Stimulated activated naive CD8-positive, alpha-beta T cell treated with anti-CD3 and anti-CD28 coated beads, Interleukin-15, Interleukin-2, amounts not matched to agents 100 ng/mL and 50 ng/mL, for 24 hours (primary cell): ENCODE results near the gene ARHGEF1.

Experiments used
- H3K27ac Mint-ChIP-seq: one replicate; pipeline ENCODE4 v1.8.0; 2021; ENCODE audit warnings: mild to moderate bottlenecking, mixed read lengths
- H3K27me3 Mint-ChIP-seq: one replicate; pipeline ENCODE4 v1.8.0; 2021; ENCODE audit warnings: mixed read lengths
- H3K36me3 Mint-ChIP-seq: one replicate; pipeline ENCODE4 v1.8.0; 2021; ENCODE audit warnings: low read depth, mixed read lengths
- H3K4me1 Mint-ChIP-seq: one replicate; pipeline ENCODE4 v1.8.0; 2021; ENCODE audit warnings: low read depth, mixed read lengths
- H3K4me3 Mint-ChIP-seq: one replicate; pipeline ENCODE4 v1.8.0; 2021; ENCODE audit warnings: mild to moderate bottlenecking, mixed read lengths
- H3K9me3 Mint-ChIP-seq: one replicate; pipeline ENCODE4 v1.8.0; 2021; ENCODE audit warnings: mixed read lengths

ARHGEF1 gene

GRCh38 chr19:41882568-41883462 is at the start of gene ARHGEF1:
TSS of gene ARHGEF1 (plus strand) at chr19:41883184. CDS start at chr19:41888083, 4,899 bp downstream.
- Mint-ChIP-seq H3K9me3 (no peaks in the 10 kb centered on the region), H3K27ac (peak within 1 kb of the TSS; percentile 97), H3K4me3 (peak within 1 kb of the TSS; percentile 93), H3K4me1 (peaks cover 63% of the 10 kb centered on the region), H3K27me3 (no peaks in the 10 kb centered on the region), H3K36me3 (peaks cover 18% of the 10 kb centered on the region)

DNA sequence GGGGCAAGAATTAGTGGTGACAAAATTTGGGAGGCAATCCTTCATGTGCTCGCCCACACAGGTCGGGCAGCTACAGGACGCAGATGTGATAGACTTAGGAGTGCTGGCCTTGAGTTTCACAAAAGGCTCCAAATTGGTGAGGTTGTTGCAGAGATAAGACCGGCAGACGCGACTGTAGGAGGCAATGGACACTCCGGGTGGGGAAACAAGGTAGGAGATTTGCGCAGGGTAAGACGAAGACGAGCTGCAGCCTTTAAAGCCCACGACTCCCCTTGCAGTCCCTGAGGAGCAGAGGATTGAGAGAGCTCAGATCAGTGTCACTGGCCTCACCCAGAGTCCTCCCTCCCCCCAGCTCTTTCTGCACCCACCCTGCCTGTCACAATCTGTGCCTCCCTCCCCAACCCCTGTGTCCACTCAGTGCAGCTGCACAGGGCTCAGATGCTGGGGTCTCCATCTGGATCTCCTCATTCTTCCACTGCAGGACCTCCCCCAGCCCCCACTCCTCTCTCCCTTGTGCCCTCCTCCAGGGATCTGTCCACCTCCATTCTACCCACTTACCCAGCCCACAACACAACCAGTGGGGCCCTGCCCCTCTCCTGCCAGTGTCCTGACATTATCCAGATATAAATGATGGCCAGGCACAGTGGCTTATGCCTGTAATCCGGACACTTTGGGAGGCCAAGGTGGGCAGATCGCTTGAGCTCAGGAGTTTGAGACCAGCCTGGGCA is 44.8 kb upstream of the ARHGEF1 start:
- Mint-ChIP-seq H3K4me1 (no peaks in the 10 kb centered on the region), H3K36me3 (no peaks in the 10 kb centered on the region), H3K4me3 (no peak overlapping the region), H3K9me3 (no peaks in the 10 kb centered on the region), H3K27ac (no peak overlapping the region), H3K27me3 (peaks cover 14% of the 10 kb centered on the region)

DNA sequence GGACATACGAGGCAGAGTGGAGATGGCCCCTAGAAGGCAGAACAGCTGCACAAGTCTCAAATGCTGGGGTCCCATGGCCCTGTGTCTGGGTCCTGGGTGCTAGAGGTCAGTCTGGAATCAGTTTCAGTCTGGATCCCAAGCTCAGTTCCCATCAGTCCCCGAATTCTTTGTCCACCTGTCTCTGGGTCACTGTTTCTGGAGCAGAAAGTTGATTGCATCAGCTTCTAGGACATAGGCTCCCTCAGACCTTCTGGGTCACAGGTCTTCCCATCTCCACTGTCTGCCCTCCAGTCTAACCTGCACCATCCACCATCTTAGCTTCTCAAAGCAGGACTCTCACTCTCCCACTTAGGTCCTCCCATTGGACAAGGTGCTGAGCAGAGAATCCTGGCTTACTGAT is 43.8 kb upstream of the ARHGEF1 start:
- H3K4me3 Mint-ChIP-seq, result no peak overlapping the region

DNA sequence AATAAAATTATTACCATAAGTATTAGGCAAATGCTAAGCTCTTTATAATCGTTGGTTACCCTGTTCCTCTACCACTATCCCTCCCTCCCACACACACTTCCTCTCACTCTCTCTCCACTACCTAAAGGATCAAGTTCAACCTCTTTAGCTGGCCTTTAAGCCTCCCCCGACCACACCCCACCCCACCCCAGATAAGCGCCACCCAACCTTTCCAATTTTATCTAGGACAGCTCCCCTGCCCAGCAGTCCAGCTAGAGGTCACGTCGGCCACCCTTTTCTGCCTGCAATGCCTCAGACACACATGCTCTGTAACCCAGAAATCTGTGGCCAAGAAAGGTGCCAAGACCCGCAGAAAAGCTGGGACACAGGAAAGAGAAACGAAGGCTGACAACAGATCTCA is 39.6 kb upstream of the ARHGEF1 start:
- Mint-ChIP-seq H3K27me3 (peaks cover 4% of the 10 kb centered on the region), H3K4me1 (no peaks in the 10 kb centered on the region), H3K4me3 (no peak overlapping the region), H3K9me3 (no peaks in the 10 kb centered on the region), H3K36me3 (no peaks in the 10 kb centered on the region), H3K27ac (no peak overlapping the region)

More for the DNA sequence above, 43.8 kb upstream of the ARHGEF1 start:
- H3K27me3 Mint-ChIP-seq, result peaks cover 16% of the 10 kb centered on the region
- H3K27ac Mint-ChIP-seq, result no peak overlapping the region
- no peaks in the 10 kb centered on the region for H3K9me3 Mint-ChIP-seq
- no peaks in the 10 kb centered on the region for H3K4me1 Mint-ChIP-seq
- H3K36me3 Mint-ChIP-seq, result no peaks in the 10 kb centered on the region

DNA sequence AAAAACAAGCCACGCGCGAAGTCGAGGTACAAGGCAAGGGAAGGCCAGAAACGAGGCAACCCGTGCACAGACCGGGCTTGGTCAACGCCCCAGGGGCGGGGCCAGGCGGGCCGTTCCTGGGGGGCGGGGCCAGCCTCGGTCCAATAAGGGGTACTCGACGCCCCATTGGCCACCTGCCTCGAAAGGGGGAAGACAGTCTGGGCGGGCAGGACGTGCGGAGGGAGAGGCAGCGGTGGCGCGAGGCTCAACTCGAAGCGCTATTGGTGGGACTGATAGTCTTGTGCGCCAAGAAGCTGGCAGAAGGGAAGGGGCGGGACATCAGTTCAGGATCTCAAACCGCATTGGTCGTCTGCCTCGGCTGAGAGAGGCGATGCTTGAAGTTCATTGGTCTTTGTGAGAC is 38.4 kb upstream of the ARHGEF1 start, which contains the start of gene LYPD4:
Gene LYPD4 (minus strand): TSS at position 83 of the 400 bp plus-strand sequence. CDS start 5,398 bp downstream, outside the sequence.
- H3K27me3 Mint-ChIP-seq, result peaks cover 9% of the 10 kb centered on the region
- no peaks in the 10 kb centered on the region for H3K36me3 Mint-ChIP-seq
- no peak within 1 kb of the TSS for H3K27ac Mint-ChIP-seq

DNA sequence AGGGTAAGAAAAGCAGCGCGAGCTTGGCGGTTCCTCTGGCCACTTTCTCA is 38.2 kb upstream of the ARHGEF1 start, which contains the start of gene DMRTC2:
Gene DMRTC2 (plus strand): TSS at position 42 of the 50 bp plus-strand sequence. CDS start 2,387 bp downstream, outside the sequence.
- no peak within 1 kb of the TSS for H3K4me3 Mint-ChIP-seq
- H3K27ac Mint-ChIP-seq, result no peak within 1 kb of the TSS
- no peaks in the 10 kb centered on the region for H3K36me3 Mint-ChIP-seq
- no peaks in the 10 kb centered on the region for H3K4me1 Mint-ChIP-seq
- H3K9me3 Mint-ChIP-seq, result no peaks in the 10 kb centered on the region
- H3K27me3 Mint-ChIP-seq, result peaks cover 9% of the 10 kb centered on the region

More for the DNA sequence above, 38.4 kb upstream of the ARHGEF1 start, which contains the start of gene LYPD4:
- no peaks in the 10 kb centered on the region for H3K9me3 Mint-ChIP-seq
- no peaks in the 10 kb centered on the region for H3K4me1 Mint-ChIP-seq
- H3K4me3 Mint-ChIP-seq, result no peak within 1 kb of the TSS

GRCh38 chr19:41845051-41845590 is 37.9 kb upstream of the ARHGEF1 start:
- Mint-ChIP-seq H3K27me3 (peaks cover 9% of the 10 kb centered on the region), H3K4me3 (no peak overlapping the region), H3K36me3 (no peaks in the 10 kb centered on the region), H3K27ac (no peak overlapping the region), H3K9me3 (no peaks in the 10 kb centered on the region), H3K4me1 (no peaks in the 10 kb centered on the region)

- H3K4me1 Mint-ChIP-seq, result no peaks in the 10 kb centered on the region
- H3K9me3 Mint-ChIP-seq, result no peaks in the 10 kb centered on the region
- no peak overlapping the region for H3K27ac Mint-ChIP-seq
- H3K4me3 Mint-ChIP-seq, result no peak overlapping the region
- H3K27me3 Mint-ChIP-seq, result peaks cover 9% of the 10 kb centered on the region
- H3K36me3 Mint-ChIP-seq, result no peaks in the 10 kb centered on the region
Observed at GRCh38 chr19:41847351-41848105, 35.5 kb upstream of the ARHGEF1 start.

DNA sequence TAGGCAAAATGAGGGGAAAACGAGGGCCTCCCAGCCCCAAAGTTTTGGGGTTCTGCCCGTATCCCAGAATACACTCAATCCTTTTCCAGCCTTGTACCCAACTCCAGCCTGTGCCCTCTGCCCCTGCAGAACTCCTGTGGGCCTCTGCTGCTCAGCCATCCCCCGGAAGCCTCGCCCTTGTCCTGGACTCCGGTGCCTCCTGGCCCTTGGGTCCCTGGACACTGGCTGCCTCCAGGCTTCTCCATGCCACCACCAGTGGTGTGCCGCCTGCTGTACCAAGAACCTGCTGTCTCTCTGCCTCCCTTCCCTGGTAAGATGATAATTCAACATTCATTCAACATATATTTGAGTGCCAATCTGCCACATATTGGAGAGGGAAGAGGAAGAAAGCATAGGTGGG is 34.3 kb upstream of the ARHGEF1 start:
- Mint-ChIP-seq H3K4me3 (no peak overlapping the region), H3K36me3 (no peaks in the 10 kb centered on the region), H3K27ac (no peak overlapping the region)

GRCh38 chr19:41849067-41849466 is 33.9 kb upstream of the ARHGEF1 start:
- no peaks in the 10 kb centered on the region for H3K36me3 Mint-ChIP-seq
- no peaks in the 10 kb centered on the region for H3K9me3 Mint-ChIP-seq
- H3K27ac Mint-ChIP-seq, result no peak overlapping the region
- H3K27me3 Mint-ChIP-seq, result peaks cover 5% of the 10 kb centered on the region
- no peak overlapping the region for H3K4me3 Mint-ChIP-seq
- no peaks in the 10 kb centered on the region for H3K4me1 Mint-ChIP-seq

More for the DNA sequence above, 34.3 kb upstream of the ARHGEF1 start:
- H3K4me1 Mint-ChIP-seq, result no peaks in the 10 kb centered on the region
- H3K9me3 Mint-ChIP-seq, result no peaks in the 10 kb centered on the region
- H3K27me3 Mint-ChIP-seq, result peaks cover 7% of the 10 kb centered on the region

DNA sequence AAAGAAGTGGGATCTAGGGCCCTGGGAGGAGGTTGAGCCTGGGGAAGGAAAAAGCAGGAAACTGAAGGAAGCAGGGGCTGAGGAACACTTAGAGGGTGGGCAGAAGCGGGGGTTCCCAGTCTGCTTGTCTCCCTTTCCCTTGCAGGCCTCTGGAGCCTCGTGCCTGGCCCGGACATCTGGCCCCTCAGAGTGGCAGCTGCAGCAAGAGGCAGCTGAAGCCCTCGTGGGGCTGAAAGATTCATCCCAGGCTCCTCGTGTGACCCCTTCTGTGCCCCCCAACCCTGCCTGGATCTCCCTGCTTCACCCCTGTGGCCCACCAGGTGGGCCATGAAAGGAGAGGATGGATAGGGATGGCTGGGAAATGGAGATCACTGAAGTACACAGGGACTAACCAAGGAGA is 32.6 kb upstream of the ARHGEF1 start:
- Mint-ChIP-seq H3K27ac (no peak overlapping the region), H3K9me3 (no peaks in the 10 kb centered on the region), H3K4me3 (no peak overlapping the region), H3K36me3 (no peaks in the 10 kb centered on the region), H3K4me1 (no peaks in the 10 kb centered on the region), H3K27me3 (peaks cover 5% of the 10 kb centered on the region)

GRCh38 chr19:41851456-41851855 is 31.5 kb upstream of the ARHGEF1 start:
- Mint-ChIP-seq H3K9me3 (no peaks in the 10 kb centered on the region), H3K4me1 (no peaks in the 10 kb centered on the region), H3K27me3 (peaks cover 5% of the 10 kb centered on the region), H3K4me3 (no peak overlapping the region), H3K27ac (no peak overlapping the region), H3K36me3 (no peaks in the 10 kb centered on the region)

GRCh38 chr19:41853344-41853743 is 29.6 kb upstream of the ARHGEF1 start:
- Mint-ChIP-seq H3K27ac (no peak overlapping the region), H3K4me1 (no peaks in the 10 kb centered on the region), H3K9me3 (no peaks in the 10 kb centered on the region), H3K36me3 (no peaks in the 10 kb centered on the region), H3K27me3 (peaks cover 5% of the 10 kb centered on the region), H3K4me3 (no peak overlapping the region)

DNA sequence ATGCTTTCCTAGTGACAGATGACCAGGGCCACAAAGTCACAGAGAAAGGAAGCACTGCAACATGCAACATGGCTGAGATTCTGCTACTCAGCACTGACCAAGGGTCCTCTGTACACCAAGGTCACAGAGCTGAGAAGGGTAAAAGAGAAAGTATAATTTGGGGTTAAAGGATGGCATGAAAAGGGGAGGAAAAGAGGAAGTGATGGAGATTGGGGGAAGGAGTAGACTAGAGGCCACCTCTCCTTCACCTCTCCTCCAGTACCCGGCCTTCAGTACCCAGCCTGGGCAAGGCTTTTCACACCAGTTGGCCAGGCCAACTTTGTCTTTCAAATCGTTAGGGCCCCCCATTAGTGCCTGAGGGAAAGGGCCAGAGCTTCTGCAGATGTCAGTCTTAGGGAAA is 29.2 kb upstream of the ARHGEF1 start:
- Mint-ChIP-seq H3K36me3 (no peaks in the 10 kb centered on the region), H3K4me3 (no peak overlapping the region), H3K27me3 (peaks cover 5% of the 10 kb centered on the region), H3K27ac (no peak overlapping the region), H3K4me1 (no peaks in the 10 kb centered on the region), H3K9me3 (no peaks in the 10 kb centered on the region)

GRCh38 chr19:41859213-41859617 is 23.8 kb upstream of the ARHGEF1 start:
- Mint-ChIP-seq H3K9me3 (no peaks in the 10 kb centered on the region), H3K27me3 (no peaks in the 10 kb centered on the region), H3K36me3 (peaks cover 39% of the 10 kb centered on the region), H3K4me3 (peak overlapping the region; percentile 93), H3K27ac (peak overlapping the region; percentile 98), H3K4me1 (peaks cover 36% of the 10 kb centered on the region)
